ENCODE results near the gene ICAM5.
"Not testable (repeated sequence)": the region's sequence is repeated elsewhere in the genome, so short reads cannot be mapped to it uniquely, and the experiment has no call there.

ICAM5 gene, protein sequence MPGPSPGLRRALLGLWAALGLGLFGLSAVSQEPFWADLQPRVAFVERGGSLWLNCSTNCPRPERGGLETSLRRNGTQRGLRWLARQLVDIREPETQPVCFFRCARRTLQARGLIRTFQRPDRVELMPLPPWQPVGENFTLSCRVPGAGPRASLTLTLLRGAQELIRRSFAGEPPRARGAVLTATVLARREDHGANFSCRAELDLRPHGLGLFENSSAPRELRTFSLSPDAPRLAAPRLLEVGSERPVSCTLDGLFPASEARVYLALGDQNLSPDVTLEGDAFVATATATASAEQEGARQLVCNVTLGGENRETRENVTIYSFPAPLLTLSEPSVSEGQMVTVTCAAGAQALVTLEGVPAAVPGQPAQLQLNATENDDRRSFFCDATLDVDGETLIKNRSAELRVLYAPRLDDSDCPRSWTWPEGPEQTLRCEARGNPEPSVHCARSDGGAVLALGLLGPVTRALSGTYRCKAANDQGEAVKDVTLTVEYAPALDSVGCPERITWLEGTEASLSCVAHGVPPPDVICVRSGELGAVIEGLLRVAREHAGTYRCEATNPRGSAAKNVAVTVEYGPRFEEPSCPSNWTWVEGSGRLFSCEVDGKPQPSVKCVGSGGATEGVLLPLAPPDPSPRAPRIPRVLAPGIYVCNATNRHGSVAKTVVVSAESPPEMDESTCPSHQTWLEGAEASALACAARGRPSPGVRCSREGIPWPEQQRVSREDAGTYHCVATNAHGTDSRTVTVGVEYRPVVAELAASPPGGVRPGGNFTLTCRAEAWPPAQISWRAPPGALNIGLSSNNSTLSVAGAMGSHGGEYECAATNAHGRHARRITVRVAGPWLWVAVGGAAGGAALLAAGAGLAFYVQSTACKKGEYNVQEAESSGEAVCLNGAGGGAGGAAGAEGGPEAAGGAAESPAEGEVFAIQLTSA

GRCh38 chr19:10289836-10290356 lies at the start of gene ICAM5:
ICAM5 (plus strand) TSS chr19:10289952; CDS start chr19:10290044, 92 bp downstream.
- Histone ChIP-seq H3K4me1 (ENCODE audit: low read length) (peaks cover 32% of the 10 kb centered on the region), H3K4me3 (ENCODE audit: low read length) (peak within 1 kb of the TSS; percentile 55), H3K9ac (ENCODE audit: low read length) (peak within 1 kb of the TSS; percentile 9; the same call in 1 of the 2 replicates), H3F3A (ENCODE audit: insufficient read depth, low read length) (peaks cover 11% of the 10 kb centered on the region; the same call in 1 of the 2 replicates), H3K9me3 (replicated peaks; ENCODE audit: insufficient read depth, low read length) (no peaks in the 10 kb centered on the region), H3K36me3 (replicated peaks; ENCODE audit: insufficient read depth, low read length) (no peaks in the 10 kb centered on the region), H3K79me2 (ENCODE audit: low read length) (no peaks in the 10 kb centered on the region), H4K20me1 (ENCODE audit: insufficient read depth, low read length) (no peaks in the 10 kb centered on the region), H3K27me3 (replicated peaks; ENCODE audit: insufficient read depth, low read length) (peaks cover 29% of the 10 kb centered on the region), H2AFZ (ENCODE audit: low read length) (peak within 1 kb of the TSS; percentile 78), H3K9me2 (replicated peaks; ENCODE audit: insufficient read depth, low read length) (no peaks in the 10 kb centered on the region), H3K4me2 (ENCODE audit: low read depth, low read length) (peak within 1 kb of the TSS; percentile 92), H3K27ac (ENCODE audit: low read length) (no peak within 1 kb of the TSS)
- TF ChIP-seq CTCF (IDR thresholded peaks at IDR 0.05; ENCODE audit: low read length) (no peak), EZH2phosphoT487 (IDR thresholded peaks at IDR 0.05; ENCODE audit: low read length) (no peak), EZH2 (optimal IDR thresholded peaks at IDR 0.05; ENCODE audit: low read depth, low read length) (no peak)
- no peak for DNase-seq

DNA sequence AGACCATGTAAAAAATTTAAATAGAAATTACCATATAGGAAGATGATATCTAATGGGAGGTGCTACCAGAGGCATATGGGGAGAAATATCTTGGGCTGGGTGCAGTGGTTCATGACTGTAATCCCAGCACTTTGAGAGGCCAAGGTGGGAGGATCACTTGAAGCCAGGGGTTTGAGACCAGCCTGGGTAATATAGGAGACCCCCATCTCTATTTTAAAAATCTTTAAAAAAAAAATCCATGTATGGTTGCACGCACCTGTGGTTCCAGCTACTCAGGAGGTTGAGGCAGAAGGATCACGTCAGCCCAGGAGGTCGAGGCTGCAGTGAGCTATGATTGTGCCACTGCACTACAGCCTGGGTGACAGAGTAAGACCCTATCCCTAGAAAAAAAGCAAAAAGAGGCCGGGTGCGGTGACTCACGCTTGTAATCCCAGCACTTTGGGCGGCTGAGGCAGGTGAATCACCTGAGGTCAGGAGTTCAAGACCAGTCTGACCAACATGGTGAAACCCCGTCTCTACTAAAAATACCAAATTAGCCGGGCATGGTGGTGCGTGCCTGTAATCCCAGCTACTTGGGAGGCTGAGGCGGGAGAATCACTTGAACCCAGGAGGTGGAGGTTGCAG lies 47.8 kb upstream of the ICAM5 start:
- not testable (repeated sequence) for H3K27ac ChIP-seq (ENCODE audit: low read length); H2AFZ ChIP-seq (ENCODE audit: low read length); H3K9me3 ChIP-seq (replicated peaks; ENCODE audit: insufficient read depth, low read length); H3K27me3 ChIP-seq (replicated peaks; ENCODE audit: insufficient read depth, low read length); H3K36me3 ChIP-seq (replicated peaks; ENCODE audit: insufficient read depth, low read length); H3K79me2 ChIP-seq (ENCODE audit: low read length); DNase-seq; H3K4me3 ChIP-seq (ENCODE audit: low read length); H3K4me2 ChIP-seq (ENCODE audit: low read depth, low read length); H3K9ac ChIP-seq (ENCODE audit: low read length); H3F3A ChIP-seq (ENCODE audit: insufficient read depth, low read length); H3K9me2 ChIP-seq (replicated peaks; ENCODE audit: insufficient read depth, low read length); H4K20me1 ChIP-seq (ENCODE audit: insufficient read depth, low read length); H3K4me1 ChIP-seq (ENCODE audit: low read length)

- peaks cover 1% of the 10 kb centered on the region; the same call in 1 of the 2 replicates for H3F3A ChIP-seq (ENCODE audit: insufficient read depth, low read length)
- H3K27ac ChIP-seq (ENCODE audit: low read length), result no peak overlapping the region
- H3K4me1 ChIP-seq (ENCODE audit: low read length), result no peaks in the 10 kb centered on the region
Measured at GRCh38 chr19:10243606-10244005, 46.1 kb upstream of the ICAM5 start.

More at GRCh38 chr19:10243606-10244005, 46.1 kb upstream of the ICAM5 start:
- Histone ChIP-seq H3K4me2 (ENCODE audit: low read depth, low read length) (no peak overlapping the region), H3K4me3 (ENCODE audit: low read length) (no peak overlapping the region), H4K20me1 (ENCODE audit: insufficient read depth, low read length) (no peaks in the 10 kb centered on the region), H3K9me3 (replicated peaks; ENCODE audit: insufficient read depth, low read length) (no peaks in the 10 kb centered on the region), H3K9me2 (replicated peaks; ENCODE audit: insufficient read depth, low read length) (no peaks in the 10 kb centered on the region), H3K79me2 (ENCODE audit: low read length) (no peaks in the 10 kb centered on the region), H3K27me3 (replicated peaks; ENCODE audit: insufficient read depth, low read length) (no peaks in the 10 kb centered on the region), H3K9ac (ENCODE audit: low read length) (no peak overlapping the region), H2AFZ (ENCODE audit: low read length) (no peak overlapping the region), H3K36me3 (replicated peaks; ENCODE audit: insufficient read depth, low read length) (no peaks in the 10 kb centered on the region)
- TF ChIP-seq CTCF (IDR thresholded peaks at IDR 0.05; ENCODE audit: low read length), result no peak
- TF ChIP-seq EZH2 (optimal IDR thresholded peaks at IDR 0.05; ENCODE audit: low read depth, low read length), result no peak
- TF ChIP-seq EZH2phosphoT487 (IDR thresholded peaks at IDR 0.05; ENCODE audit: low read length), result no peak
- no peak for DNase-seq

Measured in MM.1S (cell line).